Inflammatory macrophage (primary cell): ENCODE data around the gene OR2M2.

ENCODE experiments used
- DNase-seq, 2 donors: peaks; one replicate each; pipeline ENCODE4 v3.0.0-alpha.2; 2020 to 2022
- total RNA-seq, 18 experiments: gene quantifications; one replicate each; lab custom pipeline; 2026; ENCODE audit warnings: mixed read lengths in 6 of 18, inconsistent platforms in 2 of 18; lab: John Stamatoyannopoulos, UW

Gene OR2M2
- 0 reads per million in 18 experiments for total RNA-seq

GRCh38 chr1:248174521-248174920, at the start of gene OR2M2:
Gene OR2M2 (plus strand): TSS chr1:248174821. CDS start chr1:248179986, 5,165 bp downstream.
- DNase-seq, result no peak

GRCh38 chr1:248127653-248128052, 47.0 kb upstream of the OR2M2 start:
- DNase-seq, result no peak

DNA sequence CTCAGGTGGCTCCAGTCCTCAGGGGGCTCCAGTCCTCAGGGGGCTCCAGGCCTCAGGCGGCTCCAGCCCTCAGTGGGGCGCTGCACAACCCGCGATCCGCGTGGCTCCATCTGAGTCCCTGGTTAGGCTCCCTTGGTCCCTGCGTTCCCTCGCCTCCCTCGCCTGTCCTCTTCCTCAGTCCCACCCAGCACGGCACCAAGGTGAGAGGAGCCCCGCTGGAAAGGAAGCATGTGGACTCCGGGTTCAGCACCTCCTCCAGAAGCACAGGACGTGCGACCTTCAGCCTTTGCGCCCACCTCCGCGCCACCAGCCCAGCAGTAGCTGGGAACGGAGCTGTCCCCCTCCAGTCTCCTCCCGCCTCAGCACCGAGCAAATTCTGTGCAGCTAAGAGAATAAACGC, 37.8 kb upstream of the OR2M2 start:
- DNase-seq, result no peak

DNA sequence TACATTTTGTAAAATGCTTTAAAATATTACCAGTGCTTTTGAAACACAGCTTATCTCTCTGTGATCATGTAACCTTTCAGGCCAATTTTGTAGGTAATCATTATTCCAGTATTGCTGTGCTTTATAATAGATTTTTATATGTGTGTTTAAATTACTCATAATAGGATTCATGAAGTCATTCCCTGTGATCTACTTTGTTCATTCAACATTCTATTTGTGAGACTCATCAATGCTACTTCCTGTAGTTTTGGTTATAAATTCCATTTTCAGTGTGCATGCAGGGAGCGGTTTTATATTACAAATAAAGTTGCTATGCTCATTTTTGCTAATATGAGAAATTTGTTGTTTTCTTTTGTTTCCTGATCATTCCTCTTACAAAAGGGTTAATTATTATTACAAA, 33.8 kb upstream of the OR2M2 start:
- DNase-seq, result no peak

DNA sequence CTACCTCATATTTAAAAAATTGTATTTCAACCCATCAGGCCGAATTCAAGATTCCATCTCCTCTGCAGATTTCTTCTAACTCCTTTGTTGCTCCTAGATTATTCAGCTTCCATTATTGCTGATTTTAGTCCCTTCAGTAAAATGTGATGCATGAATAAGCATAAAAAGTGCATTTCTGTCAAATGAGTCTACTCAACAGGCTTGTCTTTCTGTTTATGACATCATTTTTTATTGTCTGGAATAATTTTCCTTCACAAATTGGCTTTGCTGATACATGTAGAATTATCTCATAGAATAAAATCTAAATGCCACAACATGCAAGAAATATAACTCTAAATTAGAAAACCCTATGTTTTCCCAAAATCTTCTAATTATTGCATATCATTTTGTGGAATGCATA, 31.3 kb upstream of the OR2M2 start:
- DNase-seq, result no peak

DNA sequence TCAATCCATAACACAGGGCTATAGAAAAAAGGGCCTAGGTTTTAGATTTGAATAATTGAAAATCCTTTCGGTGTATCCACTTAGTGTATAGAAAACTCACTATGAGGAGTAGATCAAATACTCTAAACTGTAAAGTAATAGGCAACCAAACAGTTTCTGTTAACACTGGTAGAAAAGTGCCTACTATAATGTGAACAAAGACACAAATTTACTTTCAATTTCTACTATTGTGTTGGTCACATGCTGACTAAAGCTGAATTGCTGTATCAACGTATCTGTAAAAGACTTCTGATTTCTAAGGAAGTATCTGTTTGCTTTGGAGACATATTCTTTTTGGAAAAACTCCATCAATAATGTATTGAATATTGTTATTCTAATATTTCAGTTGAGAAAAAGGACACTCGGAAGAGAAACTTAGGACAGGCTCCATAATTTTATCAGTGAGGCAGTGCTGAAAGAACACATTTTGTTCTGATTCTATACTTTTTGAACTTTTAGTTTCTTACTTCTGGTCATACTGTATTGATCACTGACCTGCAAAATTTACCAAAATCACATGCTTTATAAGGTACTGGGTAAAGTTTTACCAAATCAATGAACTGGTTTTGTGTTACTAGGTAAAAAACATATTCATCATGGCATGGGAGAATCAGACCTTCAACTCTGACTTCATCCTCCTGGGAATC, 30.0 kb upstream of the OR2M2 start, which contains the start of gene OR2M5:
Gene OR2M5 (plus strand): TSS at position 636 of the 686 bp plus-strand sequence. CDS start 0 bp downstream, at position 636.
- no peak for DNase-seq

- DNase-seq, result no peak
Observed at GRCh38 chr1:248152056-248152827, 22.4 kb upstream of the OR2M2 start.

GRCh38 chr1:248155927-248156326, 18.7 kb upstream of the OR2M2 start:
- DNase-seq, result no peak

DNA sequence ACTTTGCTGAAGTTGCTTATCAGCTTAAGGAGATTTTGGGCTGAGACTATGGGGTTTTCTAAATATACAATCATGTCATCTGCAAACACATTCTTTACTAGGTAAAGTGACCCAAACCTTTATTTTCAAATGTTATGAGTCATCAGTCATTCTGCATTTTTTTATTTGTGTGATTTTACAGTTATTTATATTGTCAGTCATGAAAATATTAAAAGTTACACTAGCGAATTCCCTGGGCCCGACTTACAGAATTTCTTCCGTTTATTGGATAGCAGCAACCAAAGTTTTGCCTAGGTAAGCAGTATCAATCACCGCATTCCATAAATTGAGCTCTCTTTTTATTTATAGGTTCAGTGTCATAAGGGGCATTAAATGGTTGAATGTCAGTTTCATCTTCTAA, 15.9 kb upstream of the OR2M2 start:
- DNase-seq, result no peak

DNA sequence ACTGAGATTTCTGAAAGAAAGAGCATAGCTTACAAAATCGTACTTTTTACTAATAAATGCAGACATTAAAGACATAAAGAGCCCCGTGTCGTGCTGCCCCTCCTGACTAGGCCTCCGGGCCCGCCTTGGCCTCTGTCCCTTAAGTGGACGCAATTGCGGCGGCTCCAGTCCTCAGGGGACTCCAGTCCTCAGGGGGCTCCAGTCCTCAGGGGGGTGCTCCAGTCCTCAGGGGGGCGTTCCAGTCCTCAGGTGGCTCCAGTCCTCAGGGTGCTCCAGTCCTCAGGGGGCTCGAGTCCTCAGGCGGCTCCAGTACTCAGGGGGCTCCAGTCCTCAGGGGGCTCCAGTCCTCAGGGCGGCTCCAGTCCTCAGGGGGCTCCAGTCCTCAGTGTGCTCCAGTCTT, 10.6 kb upstream of the OR2M2 start:
- no peak for DNase-seq

GRCh38 chr1:248165186-248165585, 9.4 kb upstream of the OR2M2 start:
- DNase-seq, result no peak

DNA sequence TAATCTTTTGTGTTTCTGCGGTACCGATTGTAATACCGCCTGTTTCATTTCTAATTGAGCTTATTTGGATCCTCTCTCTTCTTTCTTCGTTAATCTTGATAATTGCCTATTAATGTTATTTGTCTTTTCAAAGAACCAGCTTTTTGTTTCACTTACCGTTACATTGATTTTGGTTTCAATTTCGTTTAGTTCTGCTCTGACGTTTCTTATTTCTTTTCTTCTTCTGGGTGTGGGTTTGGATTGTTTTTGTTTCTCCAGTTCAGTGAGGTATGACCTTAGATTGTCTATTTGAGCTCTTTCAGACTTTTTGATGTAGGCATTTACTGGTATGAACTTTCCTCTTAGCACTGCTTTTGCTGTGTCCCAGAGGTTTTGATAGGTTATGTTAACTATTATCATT, 9.4 kb downstream of the OR2M2 start:
- DNase-seq, result no peak

- DNase-seq, result no peak
Observed at GRCh38 chr1:248187363-248187762, 12.7 kb downstream of the OR2M2 start.

DNA sequence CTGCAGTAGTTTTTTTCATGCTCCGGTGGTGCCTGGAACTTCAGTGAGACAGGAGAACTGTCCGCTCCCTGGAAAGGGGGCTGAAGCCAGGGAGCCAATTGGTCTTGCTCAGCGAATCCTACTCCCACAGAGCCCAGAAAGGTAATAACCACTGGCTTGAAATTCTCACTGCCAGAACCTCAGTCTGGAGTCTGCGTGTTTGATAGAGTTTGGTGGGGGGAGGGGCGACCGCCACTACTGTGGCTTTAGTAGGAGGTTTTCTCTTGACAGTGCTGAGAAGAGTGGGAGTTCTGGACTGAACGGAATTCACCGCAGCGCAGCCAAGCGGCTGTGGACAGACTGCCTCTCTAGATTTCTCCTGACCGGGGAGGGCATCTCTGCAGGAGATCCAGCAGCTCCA, 14.4 kb downstream of the OR2M2 start:
- DNase-seq, result no peak

- DNase-seq, result no peak
Observed at GRCh38 chr1:248194117-248194516, 19.5 kb downstream of the OR2M2 start.

DNA sequence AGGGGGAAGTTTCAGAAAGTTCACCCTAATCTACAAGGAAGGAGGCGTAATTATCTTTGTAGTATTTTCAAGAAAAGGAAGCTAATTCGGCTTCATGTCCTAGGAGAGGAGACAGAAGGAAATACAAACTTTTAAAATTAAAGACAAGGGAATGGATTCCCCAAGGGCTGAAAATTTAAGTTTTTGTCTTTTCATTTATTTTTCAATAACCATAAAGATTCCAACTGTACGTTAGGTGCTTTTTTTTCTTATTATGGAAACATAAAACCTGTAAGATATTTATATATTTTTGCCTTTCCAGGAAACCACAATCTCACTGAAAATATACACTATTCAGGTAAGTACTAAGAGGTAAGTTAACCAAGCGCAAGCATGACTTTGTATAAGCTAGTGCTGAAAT, 22.3 kb downstream of the OR2M2 start, which contains the start of gene OR2M3:
Gene OR2M3 (plus strand): TSS at position 301 of the 400 bp plus-strand sequence. CDS start 5,803 bp downstream, outside the sequence.
- DNase-seq, result no peak

- no peak for DNase-seq
Observed at GRCh38 chr1:248215880-248216279, 41.3 kb downstream of the OR2M2 start.

DNA sequence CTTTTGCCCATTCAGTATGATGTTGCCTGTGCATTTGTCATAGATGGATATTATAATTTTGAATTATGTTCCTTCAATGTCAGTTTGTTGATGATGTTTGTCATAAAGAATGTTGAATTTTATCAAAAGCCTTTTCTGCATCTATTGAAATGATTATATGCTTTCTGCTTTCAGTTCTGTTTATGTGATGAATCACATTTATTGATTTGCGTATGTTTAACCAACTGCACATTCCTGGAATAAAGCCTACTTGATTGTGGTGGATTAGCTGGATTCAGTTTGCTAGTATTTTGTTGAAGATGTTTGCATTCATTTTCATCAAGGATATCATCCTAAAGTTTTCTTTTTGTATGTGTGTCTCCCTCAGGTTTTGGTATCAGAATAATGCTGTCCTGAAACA, 50.9 kb downstream of the OR2M2 start:
- no peak for DNase-seq

GRCh38 chr1:248229360-248229908, 54.8 kb downstream of the OR2M2 start:
- DNase-seq, result no peak
